Measurements from ENCODE around the gene STX8.

The STX8 gene

GRCh38 chr17:9436630-9437029 is 139.0 kb downstream of the STX8 start:
- DNase-seq (ENCODE audit: low read depth) = no peak

GRCh38 chr17:9435165-9435564 is 140.5 kb downstream of the STX8 start:
- no peak for DNase-seq (ENCODE audit: low read depth)

- no peak for DNase-seq (ENCODE audit: low read depth)
Observed at GRCh38 chr17:9434642-9435057, 141.0 kb downstream of the STX8 start.

- DNase-seq (ENCODE audit: low read depth) = no peak
Observed at GRCh38 chr17:9432934-9433421, 142.6 kb downstream of the STX8 start.

GRCh38 chr17:9432134-9432885 is 143.3 kb downstream of the STX8 start:
- no peak for DNase-seq (ENCODE audit: low read depth)

- no peak for DNase-seq (ENCODE audit: low read depth)
Observed at GRCh38 chr17:9431620-9432019, 144.0 kb downstream of the STX8 start.

- no peak for DNase-seq (ENCODE audit: low read depth)
Observed at GRCh38 chr17:9427465-9428315, 147.9 kb downstream of the STX8 start.

DNA sequence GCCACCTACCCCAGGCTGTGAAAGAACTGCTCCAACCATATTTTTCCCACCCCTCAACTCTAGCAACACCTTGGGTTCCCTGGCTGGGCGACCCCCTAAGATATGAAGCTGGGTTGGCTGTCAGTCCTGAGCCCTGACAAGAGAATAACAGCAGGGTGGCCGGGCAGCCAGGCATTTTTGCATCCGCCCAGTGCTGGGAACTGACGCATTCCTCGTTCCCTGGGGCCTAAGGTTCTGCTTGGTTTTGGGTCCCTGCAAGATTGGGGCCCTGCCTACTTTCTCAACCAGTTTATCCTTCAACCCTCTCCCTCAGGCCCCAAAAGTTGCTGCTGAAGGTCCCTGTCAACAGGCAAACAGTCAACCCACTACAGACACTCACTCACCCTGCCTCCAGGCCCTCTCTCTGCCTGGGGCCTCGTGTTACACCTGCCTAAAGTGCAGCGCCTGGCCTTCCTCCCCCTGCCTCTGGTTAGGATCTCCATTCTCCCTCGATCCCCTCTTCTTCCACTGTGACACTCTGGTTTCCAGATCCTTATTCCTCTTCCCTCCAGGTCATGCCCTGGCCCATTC is 151.5 kb downstream of the STX8 start:
- DNase-seq (ENCODE audit: low read depth) = no peak

DNA sequence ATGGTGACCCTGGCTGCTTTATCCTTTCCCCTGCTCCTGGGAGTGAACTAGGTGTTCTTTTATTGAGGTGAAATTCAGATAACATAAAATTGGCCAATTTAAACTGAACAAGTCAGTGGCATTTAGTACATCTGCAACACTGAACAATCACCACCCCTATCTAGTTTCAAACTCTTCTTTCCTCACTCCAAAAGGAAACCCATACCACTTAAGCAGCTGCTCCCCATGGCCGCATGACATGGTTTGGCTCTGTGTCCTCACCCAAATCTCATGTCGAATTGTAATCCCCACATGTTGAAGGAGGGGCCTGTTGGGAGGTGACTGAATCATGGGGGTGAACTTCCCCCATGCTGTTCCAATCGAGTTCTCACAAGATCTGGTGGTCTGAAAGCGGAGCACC is 154.1 kb downstream of the STX8 start:
- DNase-seq (ENCODE audit: low read depth) = no peak

DNA sequence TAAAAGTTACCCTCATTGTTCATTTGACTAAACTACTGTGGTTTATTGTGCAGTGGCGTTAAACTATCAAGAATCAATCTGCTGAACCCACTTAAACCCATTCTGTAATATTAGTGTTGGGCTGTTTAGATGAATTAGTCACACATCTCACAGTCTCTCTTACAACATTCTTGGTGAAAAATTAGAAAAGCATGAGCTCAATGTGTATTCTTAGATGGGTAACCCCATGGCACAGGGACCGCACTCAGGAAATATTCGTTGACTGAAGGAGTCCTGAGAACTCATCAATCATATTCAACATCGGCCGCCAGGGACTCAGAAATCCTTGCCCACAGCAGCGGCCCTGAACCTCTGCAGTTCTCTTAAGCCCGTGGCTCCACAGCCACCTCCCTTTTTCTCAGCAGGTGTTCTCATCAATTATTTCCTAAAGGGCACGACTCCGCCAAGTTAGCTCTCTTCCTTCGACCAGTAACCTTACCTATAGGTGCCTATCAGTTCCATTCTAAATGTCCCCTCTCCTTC is 155.6 kb downstream of the STX8 start:
- DNase-seq (ENCODE audit: low read depth) = no peak

DNA sequence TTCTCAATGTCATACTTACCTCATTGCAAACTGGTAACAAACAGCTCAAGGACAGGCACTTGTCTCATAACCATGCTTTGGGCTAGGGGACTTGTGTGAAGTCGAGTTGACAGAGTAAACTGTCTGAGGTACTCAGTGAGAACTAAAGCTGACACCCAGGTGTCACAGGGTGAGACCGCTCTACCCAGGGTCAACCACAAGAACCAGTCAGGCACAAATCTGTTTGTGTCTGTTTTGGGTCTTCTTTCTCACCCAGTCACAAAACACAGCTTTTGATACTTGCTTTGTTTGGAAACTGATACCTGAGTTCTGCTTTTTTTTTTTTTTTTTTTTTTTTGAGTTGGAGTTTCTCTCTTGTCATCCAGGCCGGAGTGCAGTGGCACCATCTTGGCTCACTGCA is 161.1 kb downstream of the STX8 start:
- no peak for DNase-seq (ENCODE audit: low read depth)

DNA sequence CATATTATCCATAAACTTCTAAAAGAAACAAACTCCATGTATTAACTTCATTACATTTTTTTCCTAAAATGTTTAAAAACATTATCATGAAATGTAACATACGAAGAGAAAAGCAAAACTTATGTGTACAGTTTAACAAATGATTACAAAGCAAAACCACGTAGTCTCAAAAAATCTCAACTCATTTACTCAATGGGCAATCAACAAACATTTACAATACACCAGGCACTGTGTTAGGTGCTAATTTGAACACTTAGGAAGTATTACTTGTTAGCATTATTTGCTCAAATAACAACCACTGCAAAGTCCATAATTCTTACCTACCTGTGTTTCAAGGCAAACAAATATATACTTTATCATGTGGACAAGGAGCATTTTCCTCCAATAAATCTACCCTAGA is 164.9 kb downstream of the STX8 start:
- DNase-seq (ENCODE audit: low read depth) = no peak

DNA sequence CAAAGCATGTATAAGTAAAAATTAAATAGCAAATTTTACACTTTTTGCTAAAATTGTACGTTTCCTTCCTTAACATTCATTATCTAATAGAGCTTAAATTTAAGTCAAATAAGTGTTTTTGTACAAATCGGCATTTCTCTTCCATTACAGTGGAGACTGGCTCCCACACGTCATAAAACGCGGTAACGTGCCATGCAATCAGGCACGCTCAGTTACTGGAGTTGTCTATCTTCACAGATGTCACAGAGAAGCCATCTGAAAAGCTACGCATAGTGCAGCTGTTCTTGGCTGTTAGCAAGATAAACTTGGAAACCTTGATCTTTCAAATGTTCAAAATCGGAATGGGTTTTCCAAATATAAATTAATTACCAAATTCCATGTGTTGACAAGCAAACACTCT is 165.3 kb downstream of the STX8 start:
- DNase-seq (ENCODE audit: low read depth) = no peak

DNA sequence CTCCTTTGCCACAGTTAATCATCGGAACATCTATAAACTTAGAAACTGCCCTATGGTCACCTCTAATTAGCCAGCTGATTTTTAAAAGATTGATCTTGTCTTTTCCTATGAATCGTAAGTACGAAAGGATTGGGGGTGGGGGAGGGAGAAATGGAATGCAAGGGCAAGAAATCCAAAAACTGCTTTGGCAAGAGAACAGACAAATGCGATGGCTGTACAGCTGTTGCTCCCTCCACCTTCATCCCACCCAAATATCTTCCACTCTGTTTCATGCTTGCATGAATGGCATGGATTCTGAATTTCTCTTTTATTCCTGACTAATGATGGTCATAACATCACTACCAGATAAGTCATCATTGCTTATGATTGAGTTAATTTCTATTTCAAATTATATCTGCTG is 165.7 kb downstream of the STX8 start:
- no peak for DNase-seq (ENCODE audit: low read depth)

DNA sequence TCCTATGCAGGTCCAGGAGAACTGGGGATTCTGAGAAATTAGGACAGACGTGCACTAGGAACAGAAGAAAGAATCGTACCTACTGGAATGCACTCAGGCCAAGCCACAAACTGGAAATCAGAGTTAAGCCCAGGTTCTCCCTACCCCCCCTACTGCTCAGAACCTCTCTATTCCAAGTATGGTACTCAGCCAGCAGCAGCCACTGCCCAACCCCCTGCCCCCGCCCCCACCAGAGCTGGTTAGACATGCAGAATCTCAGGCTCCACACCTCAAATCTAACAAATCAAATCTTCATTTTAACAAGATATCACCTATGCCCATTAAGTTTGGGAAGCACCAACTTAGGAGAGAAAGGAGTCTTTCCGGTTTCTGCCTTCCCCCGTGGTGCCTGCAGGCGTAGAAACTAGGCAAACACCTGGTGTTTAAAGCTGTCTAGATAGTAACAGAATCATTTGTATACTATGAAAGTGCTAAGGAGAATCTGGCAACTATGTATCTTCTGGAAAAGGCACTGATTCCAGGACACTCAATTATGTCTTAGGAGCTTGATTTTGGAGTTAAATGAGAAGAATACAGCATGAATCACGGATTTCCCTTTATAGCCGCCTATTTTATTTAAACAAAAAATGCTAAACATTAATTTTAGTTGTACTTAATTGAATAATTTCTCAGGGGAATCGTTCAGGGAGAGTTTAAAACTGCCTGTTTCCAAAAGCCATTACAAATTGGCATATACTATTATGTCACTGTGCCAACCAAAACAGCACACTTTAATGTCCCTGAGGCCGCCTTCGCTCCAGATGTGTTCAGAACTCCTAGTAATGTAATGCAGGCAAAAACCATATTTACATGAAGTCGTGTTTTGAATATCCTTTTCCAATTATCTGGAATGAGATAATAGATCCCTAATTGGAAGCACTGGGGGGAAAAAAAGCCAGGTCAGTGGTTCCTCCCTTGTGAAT is 166.5 kb downstream of the STX8 start:
- DNase-seq (ENCODE audit: low read depth) = no peak

GRCh38 chr17:9408381-9408780 is 167.2 kb downstream of the STX8 start:
- DNase-seq (ENCODE audit: low read depth) = no peak

GRCh38 chr17:9406046-9406606 is 169.5 kb downstream of the STX8 start:
- no peak for DNase-seq (ENCODE audit: low read depth)

- no peak for DNase-seq (ENCODE audit: low read depth)
Observed at GRCh38 chr17:9403257-9403656, 172.4 kb downstream of the STX8 start.

GRCh38 chr17:9402590-9403199 is 172.9 kb downstream of the STX8 start:
- DNase-seq (ENCODE audit: low read depth) = no peak

DNA sequence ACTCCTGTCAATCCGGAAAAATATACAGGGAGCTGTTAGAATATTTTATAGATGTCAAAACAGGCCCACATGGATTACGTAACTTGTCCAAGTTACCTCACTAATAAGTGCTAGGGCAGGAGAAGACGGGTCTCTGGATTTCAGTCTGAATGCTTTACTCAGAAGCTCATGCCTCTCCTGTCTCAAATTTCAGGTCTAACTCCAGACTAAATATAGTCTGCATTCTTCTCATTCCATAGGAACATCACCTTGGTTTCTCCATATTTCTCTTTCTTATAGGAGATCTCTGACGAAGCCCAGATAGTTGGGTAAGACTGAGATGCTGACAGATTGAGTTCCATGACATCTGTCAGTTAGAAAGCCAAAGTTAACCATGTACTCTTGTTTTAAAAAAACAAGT is 174.2 kb downstream of the STX8 start:
- DNase-seq (ENCODE audit: low read depth) = no peak

- no peak for DNase-seq (ENCODE audit: low read depth)
Observed at GRCh38 chr17:9389111-9389527, 186.5 kb downstream of the STX8 start.
